GM19238 (cell line): ENCODE results near the gene SH3BP5L.
"Not testable (repeated sequence)": the region's sequence is repeated elsewhere in the genome, so short reads cannot be mapped to it uniquely, and the experiment has no call there.

Source experiments
- DNase-seq: peaks from one replicate; pipeline ENCODE4 v3.0.0; 2011; ENCODE audit warnings: low spot score; ENCODE audit not compliant: insufficient read length

The SH3BP5L gene

GRCh38 chr1:248830718-248831017 is 5.0 kb upstream of the SH3BP5L start:
- not testable (repeated sequence) for DNase-seq

DNA sequence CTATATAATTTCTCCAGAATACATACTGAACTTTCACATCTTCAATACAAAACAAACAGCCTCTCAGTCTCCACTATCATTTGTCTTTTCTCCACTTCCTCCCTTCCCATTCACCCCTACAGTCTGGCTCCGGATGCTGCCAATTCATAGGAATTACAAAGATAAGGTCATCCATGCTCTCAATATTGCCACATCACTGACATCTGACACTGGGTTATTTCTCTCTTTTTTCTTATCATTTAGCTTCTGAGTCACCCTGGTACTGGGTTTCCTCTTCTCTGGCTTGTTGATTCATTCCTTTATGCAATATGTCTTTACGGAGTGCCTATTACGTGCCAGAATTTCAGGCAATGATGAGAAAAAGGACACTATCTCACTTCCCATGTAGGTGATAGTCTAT is 3.1 kb upstream of the SH3BP5L start:
- no peak for DNase-seq

- DNase-seq, result no peak
Measured at GRCh38 chr1:248825573-248825908, 174 bp downstream of the SH3BP5L start.

GRCh38 chr1:248825136-248825535 is 579 bp downstream of the SH3BP5L start:
- no peak for DNase-seq

DNA sequence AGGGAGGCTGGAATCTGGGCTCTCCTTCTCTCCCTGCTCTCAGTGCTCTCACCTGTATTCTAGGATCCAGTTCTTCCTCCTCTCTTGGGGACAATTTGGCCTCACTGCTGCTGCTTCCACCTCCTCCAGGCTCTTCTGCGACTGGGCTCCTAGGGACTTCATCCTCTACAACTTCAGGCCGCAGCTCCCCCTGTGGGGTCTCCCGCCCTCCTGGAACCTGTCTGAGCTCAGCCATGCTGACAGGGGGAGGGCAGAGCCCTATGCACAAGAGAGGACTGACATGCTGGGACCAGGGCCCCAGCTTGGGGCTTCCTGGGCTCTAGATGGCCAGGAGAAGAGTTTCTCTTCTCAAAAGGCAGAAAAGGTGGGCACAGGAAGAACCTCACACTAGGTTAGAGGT is 1.0 kb downstream of the SH3BP5L start:
- DNase-seq, result no peak

DNA sequence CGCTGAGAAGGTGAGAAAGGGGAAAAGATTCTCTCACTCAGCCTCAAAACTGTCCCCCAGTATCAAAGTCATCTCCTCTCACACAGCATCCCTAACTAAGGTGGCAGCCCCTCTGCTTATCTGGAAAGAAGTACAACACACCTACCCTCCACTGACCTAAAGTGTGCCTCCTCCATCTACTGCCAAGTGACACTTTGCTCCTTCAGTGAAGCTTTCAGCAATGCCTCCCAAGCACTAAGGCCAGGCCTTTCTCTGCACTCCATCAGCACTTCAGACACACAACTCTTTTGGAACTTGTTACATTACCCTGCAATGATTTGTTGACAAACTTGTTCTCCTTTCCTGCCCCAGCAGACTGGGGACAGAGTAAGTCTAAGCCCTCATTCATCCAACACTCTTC is 1.4 kb downstream of the SH3BP5L start:
- DNase-seq, result no peak

DNA sequence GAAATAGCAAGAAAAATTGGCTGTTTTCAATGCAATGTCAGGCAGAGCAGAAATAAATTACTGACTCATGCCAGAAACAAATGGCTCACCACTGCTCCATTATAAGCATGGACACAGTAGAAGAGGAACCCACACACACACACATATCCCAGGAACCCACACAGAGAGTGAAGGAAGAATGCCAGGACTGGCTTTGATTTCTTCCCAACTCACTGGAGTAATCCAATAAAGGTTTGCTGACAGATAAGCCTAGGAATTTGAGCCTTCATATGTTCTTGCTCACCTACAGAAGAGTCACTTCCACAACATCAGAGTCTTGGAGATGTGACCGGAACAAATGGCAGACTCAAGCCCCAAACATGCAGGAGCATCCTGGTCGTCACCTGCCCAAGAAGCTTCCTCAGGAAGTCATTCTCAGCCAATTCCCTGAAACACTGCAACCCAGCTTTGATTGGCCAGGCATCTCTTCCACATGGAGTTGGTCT is 2.2 kb downstream of the SH3BP5L start:
- DNase-seq, result no peak

- no peak for DNase-seq
Measured at GRCh38 chr1:248822148-248823032, 3.3 kb downstream of the SH3BP5L start.

DNA sequence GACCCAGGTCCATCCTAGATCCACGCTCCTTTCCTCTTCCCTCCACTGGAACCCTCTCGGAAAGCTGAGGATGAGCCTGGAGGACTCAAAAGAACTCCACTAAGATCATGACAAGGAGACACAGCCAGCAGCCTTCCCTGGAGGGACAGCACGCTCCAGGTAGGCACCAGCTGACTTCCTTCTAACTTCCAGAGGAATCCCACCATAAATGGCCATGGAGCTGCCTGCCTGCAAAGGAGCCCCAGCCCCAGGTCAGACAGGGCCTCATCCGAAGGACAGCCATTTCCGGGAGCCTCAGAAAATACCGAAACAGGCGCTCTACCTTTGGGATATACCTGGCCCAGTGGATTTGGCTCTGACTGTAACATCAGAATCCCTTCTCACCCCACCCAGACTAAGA is 4.1 kb downstream of the SH3BP5L start:
- DNase-seq, result no peak

- DNase-seq, result no peak
Measured at GRCh38 chr1:248821101-248821500, 4.6 kb downstream of the SH3BP5L start.

- DNase-seq, result no peak
Measured at GRCh38 chr1:248820041-248820585, 5.6 kb downstream of the SH3BP5L start.

- DNase-seq, result no peak
Measured at GRCh38 chr1:248818505-248819374, 7.0 kb downstream of the SH3BP5L start.

DNA sequence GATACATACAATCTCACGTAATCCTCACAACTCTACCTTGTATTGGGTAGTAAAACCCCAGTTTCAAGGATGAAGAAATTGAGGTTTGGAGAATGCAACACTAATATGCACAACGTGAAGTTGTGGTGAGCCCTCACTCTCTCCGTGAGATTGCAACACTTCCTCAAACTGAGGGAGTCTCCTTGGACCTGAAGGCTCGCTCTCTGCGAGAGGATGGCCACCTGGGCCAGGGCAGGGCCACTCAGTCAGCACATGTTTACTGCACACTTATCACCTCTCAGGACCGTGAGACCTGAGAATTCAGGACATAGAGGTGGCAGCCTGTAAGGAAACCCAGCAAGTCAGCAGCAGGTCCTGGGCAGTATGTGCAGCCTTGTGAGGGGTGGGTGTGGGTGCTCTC is 8.7 kb downstream of the SH3BP5L start:
- no peak for DNase-seq

DNA sequence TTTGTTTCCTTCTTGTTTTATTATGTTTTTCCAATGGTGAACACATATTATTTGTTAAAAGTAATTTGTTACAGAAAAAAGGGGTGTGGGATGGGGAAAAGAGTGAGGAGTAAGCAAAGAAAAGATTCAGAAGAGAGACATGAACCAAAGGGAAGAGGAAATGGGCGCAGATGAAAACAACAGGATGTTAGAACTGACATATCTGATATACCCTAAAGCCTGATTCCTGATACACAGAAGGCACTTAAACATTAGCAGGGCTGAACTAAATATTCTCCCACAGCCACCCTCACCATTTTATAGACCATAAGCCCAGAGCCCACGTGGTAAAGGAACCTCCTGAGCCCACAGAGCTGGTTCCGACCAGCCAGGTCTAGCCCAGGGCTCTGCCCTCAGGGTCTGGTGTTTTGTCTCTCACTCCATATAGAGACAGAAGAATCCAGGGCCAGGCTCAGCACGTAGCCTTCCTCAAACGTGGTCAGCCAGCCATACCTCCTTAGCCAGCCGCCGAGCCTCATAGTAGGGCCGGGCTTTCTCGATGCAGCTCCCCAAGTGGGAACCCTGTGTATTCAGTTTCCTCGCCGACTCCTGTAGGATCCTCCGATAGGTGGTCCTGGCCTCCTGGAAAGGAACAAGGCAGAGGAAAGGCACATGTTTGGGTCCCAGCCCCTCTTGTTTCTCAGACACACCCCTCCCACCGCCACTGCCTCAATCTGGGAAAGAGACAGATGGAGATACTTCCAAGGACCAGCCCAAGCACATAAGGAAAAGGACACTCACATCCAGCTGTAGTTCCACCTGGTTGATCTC is 9.5 kb downstream of the SH3BP5L start:
- DNase-seq, result no peak

DNA sequence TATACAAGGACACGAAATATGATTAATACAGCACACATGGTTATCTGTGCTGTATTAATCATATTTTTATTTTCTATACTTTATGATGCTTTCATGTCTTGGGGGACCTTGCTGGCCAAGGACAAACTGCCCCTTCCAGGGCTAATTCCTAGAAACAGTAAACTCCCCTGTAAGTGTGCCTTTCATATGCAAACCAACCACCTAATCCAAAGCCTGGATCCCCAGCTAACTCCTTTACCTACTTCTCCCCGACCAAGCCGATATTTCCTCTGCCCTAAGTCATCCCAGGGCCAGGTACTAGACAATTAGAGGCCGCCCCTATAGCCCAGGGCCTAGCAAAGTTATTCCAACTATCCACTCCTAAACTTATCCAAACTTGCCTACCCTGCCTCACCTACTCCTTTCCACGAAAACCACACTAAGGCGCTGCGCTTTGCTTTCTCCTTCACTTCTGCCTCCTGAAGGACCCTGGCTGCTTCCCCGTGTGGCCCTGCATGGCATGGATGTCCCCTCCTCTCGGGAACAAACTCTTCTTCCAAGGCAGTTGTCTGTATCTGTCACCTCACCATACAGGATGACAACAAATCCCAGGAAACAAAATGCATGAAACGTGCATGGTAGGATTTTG is 10.2 kb downstream of the SH3BP5L start:
- no peak for DNase-seq

DNA sequence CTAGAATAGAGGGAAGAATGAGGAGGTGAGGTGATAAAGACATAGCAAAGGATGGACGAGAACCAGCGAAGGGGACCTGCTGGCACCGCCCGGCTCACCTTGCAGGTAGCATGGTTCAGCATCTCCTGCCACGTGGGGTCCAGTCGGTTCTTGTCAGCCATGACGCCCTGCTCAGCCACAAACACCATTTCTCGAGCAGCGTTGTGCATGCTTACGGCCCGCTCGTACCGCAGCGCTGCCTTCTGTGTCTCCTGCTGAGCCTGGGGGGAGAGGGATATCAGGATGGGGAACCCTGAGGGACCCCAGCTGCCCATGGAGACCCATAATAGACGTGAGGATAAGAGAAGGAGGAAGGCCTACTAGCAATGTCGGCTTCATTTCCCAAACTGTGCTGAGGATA is 11.4 kb downstream of the SH3BP5L start:
- DNase-seq, result no peak

DNA sequence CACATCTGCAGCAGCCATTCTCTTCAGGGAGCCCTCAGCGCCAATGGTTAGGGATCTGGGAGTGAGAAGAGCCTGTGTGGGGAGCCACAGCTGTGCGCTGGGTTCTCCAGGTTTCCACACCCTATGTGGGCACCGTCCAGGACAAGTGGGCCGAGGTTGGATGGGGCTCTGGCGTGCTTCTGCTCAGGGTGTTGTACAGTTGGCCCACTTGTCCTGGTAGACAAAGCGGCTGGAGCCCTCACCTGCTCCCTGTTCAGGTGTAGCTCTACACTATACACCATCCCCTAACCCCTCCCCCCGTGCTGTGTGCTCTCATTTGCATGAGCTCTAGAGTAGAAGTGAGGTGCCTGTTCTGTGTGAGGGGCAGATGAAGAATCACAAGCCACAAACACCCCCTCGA is 12.2 kb downstream of the SH3BP5L start:
- DNase-seq, result no peak

- no peak for DNase-seq
Measured at GRCh38 chr1:248812736-248813425, 12.8 kb downstream of the SH3BP5L start.

- no peak for DNase-seq
Measured at GRCh38 chr1:248811514-248812490, 13.9 kb downstream of the SH3BP5L start.
